Lower leg skin (tissue), 4 donors: ENCODE results near the gene ZNF646. TPM values are rescaled to one million over a fixed set of nuclear protein-coding genes. Genes with fewer than 3 reads are reported as not detected.

Experiments used
- DNase-seq, 2 donors: peaks; one replicate each; pipeline ENCODE4 v3.0.0-alpha.2; 2019; ENCODE audit warnings: low spot score in 2 of 2
- H3K4me3 ChIP-seq: fragments of 200-600 bp; sonication (generic); 2 replicates; pipeline ENCODE4 v1.5.1; 2017; ENCODE audit warnings: mild to moderate bottlenecking, low read depth; ENCODE audit not compliant: poor library complexity, severe bottlenecking
- POLR2A ChIP-seq, 2 donors: fragments of 450-650 bp; IDR thresholded peaks; one replicate each; pipeline ENCODE4 v1.6.1; 2016 to 2017; ENCODE audit warnings: antibody characterized with exemption in 2 of 2, mild to moderate bottlenecking in 1 of 2, moderate library complexity in 1 of 2
- WGBS, 2 donors: methylation state at CpG; one replicate each; pipeline ENCODE4 v1.1.5; 2018; 5-methylcytosine and 5-hydroxymethylcytosine counted together
- intact Hi-C: fragments of 100-400 bp; cut with DNase I; formaldehyde crosslinking; loops from one replicate; pipeline ENCODE4 v1.15.0; 2023; ENCODE audit warnings: low total_unique reads
- total RNA-seq, 4 donors: library from RNA; depleted of rRNA; stranded (reverse); fragments of >200 nt; gene quantifications; one replicate each; pipeline ENCODE4 v1.1.0, GENCODE V29; 2016
- TF ChIP-seq, protein P1 (sequence below), 3 donors: fragments of 450-650 bp; IDR thresholded peaks; one replicate each; pipeline ENCODE4 v1.5.1; 2016; ENCODE audit warnings: antibody characterized with exemption in 3 of 3, mild to moderate bottlenecking in 3 of 3, moderate library complexity in 2 of 3

ZNF646 gene
- total RNA-seq, 4 donors from 2014 or later: 25.4 to 30.3 (median 27.1) TPM

DNA sequence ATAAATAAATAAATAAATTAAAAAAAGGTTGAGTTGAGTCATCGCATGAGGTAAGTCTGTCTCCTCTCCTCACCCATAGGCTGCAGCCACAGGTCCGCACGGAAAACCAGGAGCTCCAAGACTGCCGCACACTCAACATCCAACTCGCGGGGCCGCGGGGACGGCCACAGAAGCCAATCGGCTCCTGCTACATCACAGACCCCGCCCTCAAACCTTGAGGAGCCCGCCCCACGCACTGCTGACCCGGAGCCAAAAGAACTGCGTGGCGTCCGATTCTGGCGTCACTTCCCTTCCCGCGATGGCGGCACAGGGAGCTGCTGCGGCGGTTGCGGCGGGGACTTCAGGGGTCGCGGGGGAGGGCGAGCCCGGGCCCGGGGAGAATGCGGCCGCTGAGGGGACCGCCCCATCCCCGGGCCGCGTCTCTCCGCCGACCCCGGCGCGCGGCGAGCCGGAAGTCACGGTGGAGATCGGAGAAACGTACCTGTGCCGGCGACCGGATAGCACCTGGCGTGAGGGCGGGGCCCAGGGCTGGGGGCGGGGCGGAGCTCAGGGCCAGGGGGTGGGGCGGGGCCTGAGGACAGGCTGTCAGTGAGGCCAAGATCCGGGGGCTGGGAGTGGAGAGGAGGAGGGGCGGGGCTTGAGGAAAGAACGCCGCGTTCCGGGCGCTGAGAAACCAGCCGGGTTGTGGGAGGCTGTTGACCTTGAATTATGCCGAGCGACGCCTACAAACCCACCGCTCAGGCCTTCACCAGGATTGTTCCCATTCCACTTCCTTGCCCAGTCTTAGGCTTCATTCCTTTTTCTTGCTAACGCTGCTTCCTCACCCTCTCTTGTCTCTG is 43.4 kb downstream of the ZNF646 start, which contains the start of gene KAT8:
TSS of gene KAT8 (plus strand) at position 281 of the 839 bp plus-strand sequence. CDS start at position 299, 18 bp downstream.
- DNase-seq: peak; percentile 98 to 100
- peak within 1 kb of the TSS; percentile 26 for H3K4me3 ChIP-seq
- intact Hi-C loops: no loop called here
- 0 to 1% methylated on average over 50 to 61 of the region's 68 CpGs for WGBS, 2 donors
- peak in 1 of 2 donors; percentile 47 for TF ChIP-seq POLR2A (IDR thresholded peaks at IDR 0.05)
- TF ChIP-seq, protein P1, sequence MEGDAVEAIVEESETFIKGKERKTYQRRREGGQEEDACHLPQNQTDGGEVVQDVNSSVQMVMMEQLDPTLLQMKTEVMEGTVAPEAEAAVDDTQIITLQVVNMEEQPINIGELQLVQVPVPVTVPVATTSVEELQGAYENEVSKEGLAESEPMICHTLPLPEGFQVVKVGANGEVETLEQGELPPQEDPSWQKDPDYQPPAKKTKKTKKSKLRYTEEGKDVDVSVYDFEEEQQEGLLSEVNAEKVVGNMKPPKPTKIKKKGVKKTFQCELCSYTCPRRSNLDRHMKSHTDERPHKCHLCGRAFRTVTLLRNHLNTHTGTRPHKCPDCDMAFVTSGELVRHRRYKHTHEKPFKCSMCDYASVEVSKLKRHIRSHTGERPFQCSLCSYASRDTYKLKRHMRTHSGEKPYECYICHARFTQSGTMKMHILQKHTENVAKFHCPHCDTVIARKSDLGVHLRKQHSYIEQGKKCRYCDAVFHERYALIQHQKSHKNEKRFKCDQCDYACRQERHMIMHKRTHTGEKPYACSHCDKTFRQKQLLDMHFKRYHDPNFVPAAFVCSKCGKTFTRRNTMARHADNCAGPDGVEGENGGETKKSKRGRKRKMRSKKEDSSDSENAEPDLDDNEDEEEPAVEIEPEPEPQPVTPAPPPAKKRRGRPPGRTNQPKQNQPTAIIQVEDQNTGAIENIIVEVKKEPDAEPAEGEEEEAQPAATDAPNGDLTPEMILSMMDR (IDR thresholded peaks at IDR 0.05): no peak

DNA sequence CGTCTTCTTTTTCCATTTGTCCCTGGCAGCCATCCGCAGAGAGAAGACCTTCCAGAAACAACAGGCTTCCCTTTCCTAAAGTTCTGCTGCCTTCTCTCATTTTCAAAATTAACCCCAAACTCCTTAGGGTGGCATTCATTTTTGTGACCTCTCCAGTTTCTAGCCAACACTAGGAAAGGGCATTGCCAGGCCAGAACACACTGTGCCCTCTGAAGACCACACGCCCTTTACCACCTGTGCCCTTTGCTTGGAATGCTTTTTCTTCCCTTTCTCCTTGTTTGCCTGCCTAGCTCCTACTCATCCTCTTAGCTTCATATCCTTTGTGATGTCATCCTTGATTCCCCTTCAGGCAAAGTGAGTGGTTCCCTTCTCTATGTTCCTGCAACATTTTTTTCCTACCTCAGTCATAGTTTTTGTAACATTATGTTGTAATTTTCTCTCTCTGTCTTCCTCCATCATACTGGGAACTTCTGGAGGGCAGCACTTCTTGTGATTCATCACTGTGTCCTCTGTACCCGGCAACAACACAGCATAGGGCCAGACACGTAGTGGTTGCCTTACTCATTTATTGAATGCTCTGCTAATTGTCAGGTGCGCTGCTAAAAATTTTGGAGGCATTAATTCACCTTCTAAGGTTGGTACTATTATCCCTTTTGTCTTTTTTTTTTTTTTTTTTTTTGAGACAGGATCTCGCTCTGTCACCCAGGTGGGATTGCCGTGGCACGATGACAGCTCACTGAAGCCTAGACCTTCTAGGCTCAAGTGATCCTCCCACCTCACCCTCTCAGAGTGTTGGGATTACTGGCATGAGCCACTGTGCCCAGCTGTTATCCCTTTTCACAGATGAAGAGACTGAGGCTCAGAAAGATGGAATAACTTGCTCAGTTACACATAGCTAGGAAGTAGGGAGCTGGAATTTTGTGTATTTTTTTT is 44.3 kb downstream of the ZNF646 start:
- peak overlapping the region; percentile 8 for H3K4me3 ChIP-seq
- WGBS, 2 donors: 49 to 57% methylated on average over 9 of the region's 9 CpGs
- DNase-seq: no peak
- intact Hi-C loops: no loop called here
- TF ChIP-seq, protein P1 (IDR thresholded peaks at IDR 0.05): no peak
- TF ChIP-seq POLR2A (IDR thresholded peaks at IDR 0.05): no peak

DNA sequence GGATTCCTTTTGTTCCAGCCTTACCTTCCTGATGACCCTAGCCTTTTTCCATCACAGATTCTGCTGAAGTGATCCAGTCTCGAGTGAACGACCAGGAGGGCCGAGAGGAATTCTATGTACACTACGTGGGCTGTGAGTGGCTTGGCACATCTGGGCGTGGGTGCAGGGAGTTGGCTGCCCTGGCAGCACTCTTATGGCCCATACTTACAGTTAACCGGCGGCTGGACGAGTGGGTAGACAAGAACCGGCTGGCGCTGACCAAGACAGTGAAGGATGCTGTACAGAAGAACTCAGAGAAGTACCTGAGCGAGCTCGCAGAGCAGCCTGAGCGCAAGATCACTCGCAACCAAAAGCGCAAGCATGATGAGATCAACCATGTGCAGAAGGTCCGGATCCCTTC is 45.9 kb downstream of the ZNF646 start:
- intact Hi-C loops: no loop called here
- H3K4me3 ChIP-seq: no peak overlapping the region
- TF ChIP-seq, protein P1 (IDR thresholded peaks at IDR 0.05): no peak
- no peak for TF ChIP-seq POLR2A (IDR thresholded peaks at IDR 0.05)

DNA sequence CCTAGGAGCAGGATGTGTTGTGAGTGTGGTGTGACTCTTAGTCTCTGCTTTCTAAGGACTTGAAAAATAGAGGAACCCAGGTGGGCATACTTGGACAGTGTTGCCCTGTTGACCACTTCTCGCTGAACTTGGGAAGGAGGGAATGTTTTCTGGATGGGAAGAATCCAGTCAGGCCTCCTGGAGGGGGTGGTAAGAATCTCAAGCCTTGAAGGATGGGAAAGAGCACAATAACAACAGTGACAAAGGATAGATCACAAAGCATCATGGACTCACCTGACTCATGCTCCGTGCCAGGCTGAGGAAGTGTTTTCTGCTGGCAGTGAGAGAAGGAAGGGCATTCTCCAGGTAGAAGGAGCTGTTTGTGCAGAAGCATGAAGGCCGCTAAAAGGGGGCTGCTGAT is 51.6 kb downstream of the ZNF646 start:
- WGBS, 2 donors: 92 to 93% methylated on average over 3 of the region's 3 CpGs
- DNase-seq: no peak
- no peak overlapping the region for H3K4me3 ChIP-seq
- intact Hi-C loops: no loop called here
- TF ChIP-seq, protein P1 (IDR thresholded peaks at IDR 0.05): no peak
- TF ChIP-seq POLR2A (IDR thresholded peaks at IDR 0.05): no peak

More for the DNA sequence above, 45.9 kb downstream of the ZNF646 start:
- WGBS, 2 donors: 94 to 96% methylated on average over 16 of the region's 16 CpGs
- no peak for DNase-seq

DNA sequence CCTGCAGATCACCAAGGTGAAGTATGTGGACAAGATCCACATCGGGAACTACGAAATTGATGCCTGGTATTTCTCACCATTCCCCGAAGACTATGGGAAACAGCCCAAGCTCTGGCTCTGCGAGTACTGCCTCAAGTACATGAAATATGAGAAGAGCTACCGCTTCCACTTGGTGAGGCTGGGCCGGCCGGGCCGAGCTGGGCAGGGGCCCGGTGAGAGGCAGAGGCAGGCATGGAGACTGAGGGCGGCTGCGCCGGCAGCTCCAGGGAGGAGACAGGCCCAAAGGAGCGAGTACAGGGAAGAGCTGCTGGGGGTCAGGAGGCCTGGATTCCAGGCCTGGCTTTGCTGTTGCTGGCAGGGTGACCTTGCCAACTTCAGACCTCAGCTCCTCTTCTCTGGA is 53.0 kb downstream of the ZNF646 start:
- H3K4me3 ChIP-seq: no peak overlapping the region
- WGBS, 2 donors: 94 to 95% methylated on average over 13 of the region's 13 CpGs
- no peak for DNase-seq
- intact Hi-C loops: no loop called here
- TF ChIP-seq, protein P1 (IDR thresholded peaks at IDR 0.05): no peak
- no peak for TF ChIP-seq POLR2A (IDR thresholded peaks at IDR 0.05)
